Measurements from ENCODE around the gene COX6B1.

The COX6B1 gene

DNA sequence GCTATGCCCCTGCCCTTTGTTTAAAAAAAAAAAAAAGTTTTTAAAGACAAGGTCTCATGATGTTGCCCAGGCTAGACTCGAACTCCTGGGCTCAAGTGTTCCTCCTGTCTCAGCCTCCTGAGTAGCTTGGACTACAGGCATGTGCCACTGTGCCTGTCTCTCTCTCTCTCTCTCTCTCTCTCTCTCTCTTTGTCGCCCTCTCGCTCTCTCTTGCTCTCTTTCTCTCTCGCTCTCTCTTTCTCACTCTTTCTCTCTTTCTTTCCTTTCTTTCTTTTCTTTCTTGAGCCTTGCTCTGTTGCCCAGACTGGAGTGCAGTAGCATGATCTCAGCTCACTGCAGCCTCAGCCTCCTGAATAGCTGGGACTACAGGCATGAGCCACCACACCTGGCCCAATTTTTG, 7.5 kb downstream of the COX6B1 start:
- H3K4me3 ChIP-seq (ENCODE audit: low read depth, low read length), result no peak overlapping the region
- TF ChIP-seq, protein P1, sequence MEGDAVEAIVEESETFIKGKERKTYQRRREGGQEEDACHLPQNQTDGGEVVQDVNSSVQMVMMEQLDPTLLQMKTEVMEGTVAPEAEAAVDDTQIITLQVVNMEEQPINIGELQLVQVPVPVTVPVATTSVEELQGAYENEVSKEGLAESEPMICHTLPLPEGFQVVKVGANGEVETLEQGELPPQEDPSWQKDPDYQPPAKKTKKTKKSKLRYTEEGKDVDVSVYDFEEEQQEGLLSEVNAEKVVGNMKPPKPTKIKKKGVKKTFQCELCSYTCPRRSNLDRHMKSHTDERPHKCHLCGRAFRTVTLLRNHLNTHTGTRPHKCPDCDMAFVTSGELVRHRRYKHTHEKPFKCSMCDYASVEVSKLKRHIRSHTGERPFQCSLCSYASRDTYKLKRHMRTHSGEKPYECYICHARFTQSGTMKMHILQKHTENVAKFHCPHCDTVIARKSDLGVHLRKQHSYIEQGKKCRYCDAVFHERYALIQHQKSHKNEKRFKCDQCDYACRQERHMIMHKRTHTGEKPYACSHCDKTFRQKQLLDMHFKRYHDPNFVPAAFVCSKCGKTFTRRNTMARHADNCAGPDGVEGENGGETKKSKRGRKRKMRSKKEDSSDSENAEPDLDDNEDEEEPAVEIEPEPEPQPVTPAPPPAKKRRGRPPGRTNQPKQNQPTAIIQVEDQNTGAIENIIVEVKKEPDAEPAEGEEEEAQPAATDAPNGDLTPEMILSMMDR (IDR thresholded peaks at IDR 0.05; ENCODE audit: borderline replicate concordance, insufficient read depth, low read depth, low read length), result no peak

DNA sequence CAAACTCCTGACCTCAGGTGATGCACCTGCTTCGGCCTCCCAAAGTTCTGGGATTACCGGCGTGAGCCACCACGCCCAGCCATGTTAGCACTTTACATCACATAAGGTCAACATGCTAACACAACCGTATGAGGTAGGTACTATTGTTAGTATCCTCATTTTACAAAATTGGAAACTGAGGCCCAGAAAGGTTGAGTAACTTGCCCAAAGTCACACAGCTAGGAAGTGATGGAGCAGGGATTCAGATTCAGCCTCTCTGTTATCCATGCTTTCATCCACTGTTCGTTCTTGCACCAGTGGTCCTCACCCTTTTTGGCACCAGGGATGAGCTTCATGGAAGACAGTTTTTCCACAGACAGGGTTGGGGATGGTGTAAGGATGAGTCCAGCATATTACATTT, 8.6 kb downstream of the COX6B1 start:
- TF ChIP-seq, protein P1 (IDR thresholded peaks at IDR 0.05; ENCODE audit: borderline replicate concordance, insufficient read depth, low read depth, low read length), result no peak

DNA sequence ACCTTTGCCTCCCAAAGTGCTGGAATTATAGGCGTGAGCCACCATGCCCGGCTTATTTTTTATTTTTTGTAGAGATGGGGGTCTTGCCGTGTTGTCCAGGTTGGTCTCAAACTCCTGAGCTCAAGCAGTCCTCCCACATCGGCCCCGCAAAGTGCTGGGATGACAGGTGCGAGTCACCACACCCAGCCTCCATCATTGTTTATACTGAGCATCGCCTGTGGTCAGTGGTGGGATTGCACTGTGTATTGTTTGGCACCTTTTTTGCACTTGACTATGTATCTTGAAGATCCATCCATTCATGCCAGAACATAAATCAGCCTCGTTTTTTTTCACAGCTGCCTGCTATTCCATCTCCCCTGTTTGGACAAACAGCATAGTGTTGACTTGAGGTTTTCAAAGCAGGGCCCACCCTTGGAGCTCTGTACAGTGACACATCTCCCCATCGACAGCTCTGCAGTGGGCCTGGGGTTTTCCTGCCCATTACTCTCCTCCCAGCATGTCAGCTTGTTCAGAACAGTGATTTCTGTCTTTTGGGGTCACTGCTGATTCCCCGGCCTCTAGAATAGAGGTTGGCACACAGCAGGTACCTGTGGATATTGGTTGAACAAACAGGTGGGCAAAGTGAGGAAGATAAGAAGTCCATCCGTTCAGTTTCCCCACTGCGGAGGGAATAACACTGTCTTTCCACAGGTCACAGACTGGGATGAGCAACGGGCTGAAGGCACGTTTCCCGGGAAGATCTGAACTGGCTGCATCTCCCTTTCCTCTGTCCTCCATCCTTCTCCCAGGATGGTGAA, 10.0 kb downstream of the COX6B1 start:
- TF ChIP-seq, protein P1 (IDR thresholded peaks at IDR 0.05; ENCODE audit: borderline replicate concordance, insufficient read depth, low read depth, low read length), result no peak
- H3K4me3 ChIP-seq (ENCODE audit: low read depth, low read length), result no peak overlapping the region

More for the DNA sequence above, 8.6 kb downstream of the COX6B1 start:
- no peak overlapping the region for H3K4me3 ChIP-seq (ENCODE audit: low read depth, low read length)

DNA sequence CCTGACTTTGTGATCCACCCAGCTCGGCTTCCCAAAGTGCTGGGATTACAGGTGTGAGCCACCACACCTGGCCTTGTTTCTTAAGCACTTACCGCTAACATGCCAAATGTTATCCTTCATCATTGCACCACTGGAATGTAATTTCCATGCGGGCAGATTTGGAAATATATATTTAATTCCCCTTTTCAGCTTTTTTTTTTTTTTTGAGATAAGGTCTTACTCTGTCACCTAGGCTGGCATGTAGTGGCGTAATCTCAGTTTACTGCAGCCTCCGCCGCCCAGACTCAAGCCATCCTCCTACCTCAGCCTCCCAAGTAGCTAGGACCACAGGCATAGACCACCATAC, 13.8 kb downstream of the COX6B1 start:
- no peak overlapping the region for H3K4me3 ChIP-seq (ENCODE audit: low read depth, low read length)
- TF ChIP-seq, protein P1 (IDR thresholded peaks at IDR 0.05; ENCODE audit: borderline replicate concordance, insufficient read depth, low read depth, low read length), result no peak

DNA sequence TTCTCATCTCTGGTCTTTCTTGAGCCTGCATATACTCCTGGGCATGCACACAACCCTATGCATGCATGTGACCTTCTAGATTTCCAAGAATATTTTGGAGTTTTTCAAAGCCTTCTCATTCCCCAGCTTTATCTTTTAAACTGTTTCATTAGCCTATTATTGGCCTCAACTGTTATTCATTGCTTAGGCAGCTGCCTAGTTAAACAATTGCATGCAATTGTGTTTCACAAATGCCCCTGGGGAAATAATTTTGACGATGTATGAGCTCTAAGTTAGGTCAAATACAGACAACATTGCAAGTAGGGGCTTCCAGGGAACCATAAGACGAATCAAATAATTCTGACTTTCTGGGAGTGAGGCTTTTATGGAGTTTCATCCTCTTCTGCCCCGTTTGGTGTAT, 15.9 kb downstream of the COX6B1 start:
- H3K4me3 ChIP-seq (ENCODE audit: low read depth, low read length), result no peak overlapping the region
- TF ChIP-seq, protein P1 (IDR thresholded peaks at IDR 0.05; ENCODE audit: borderline replicate concordance, insufficient read depth, low read depth, low read length), result no peak

DNA sequence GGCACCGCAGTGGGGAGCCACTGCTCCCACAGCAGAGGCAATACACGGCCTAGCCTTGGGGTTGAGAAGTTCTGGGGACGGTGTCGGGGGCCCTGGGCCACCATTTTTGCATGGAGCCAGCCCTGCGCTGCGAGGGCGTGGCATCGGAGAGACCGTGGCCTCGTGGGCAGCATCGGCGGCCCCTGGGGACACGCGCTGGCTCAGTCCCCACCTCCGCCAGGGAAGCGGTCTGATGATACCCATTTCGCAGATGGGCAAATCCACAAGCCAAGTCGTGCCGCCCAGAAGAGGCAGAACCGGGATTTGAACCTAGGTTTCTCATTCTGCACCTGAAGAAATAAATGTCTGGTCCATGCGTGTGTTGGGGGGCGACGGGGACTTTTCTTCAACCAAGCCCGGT, 17.0 kb downstream of the COX6B1 start:
- H3K4me3 ChIP-seq (ENCODE audit: low read depth, low read length), result no peak overlapping the region
- TF ChIP-seq, protein P1 (IDR thresholded peaks at IDR 0.05; ENCODE audit: borderline replicate concordance, insufficient read depth, low read depth, low read length), result no peak

DNA sequence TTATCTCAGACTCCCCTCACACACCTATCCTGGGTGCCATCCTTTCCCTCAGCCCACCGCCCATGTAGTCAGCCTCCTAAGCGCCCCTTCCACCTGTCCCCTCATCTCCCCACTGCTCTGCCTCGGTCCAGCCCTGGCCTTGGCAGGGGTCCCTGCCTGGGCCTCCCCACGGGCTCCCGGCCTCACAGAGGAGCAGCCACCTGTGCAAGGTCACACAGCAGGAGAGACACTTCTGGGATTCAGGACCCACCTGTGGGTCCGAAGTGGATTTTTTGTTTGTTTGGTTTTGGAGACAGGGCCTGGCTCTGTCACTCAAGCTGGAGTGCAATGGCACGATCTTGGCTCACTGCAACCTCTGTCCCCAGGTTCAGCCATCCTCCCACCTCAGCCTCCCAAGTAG, 17.5 kb downstream of the COX6B1 start:
- H3K4me3 ChIP-seq (ENCODE audit: low read depth, low read length), result no peak overlapping the region
- TF ChIP-seq, protein P1 (IDR thresholded peaks at IDR 0.05; ENCODE audit: borderline replicate concordance, insufficient read depth, low read depth, low read length), result no peak

Data from GM12875 (cell line).